ENCODE data around the gene XIRP1.

Gene XIRP1

DNA sequence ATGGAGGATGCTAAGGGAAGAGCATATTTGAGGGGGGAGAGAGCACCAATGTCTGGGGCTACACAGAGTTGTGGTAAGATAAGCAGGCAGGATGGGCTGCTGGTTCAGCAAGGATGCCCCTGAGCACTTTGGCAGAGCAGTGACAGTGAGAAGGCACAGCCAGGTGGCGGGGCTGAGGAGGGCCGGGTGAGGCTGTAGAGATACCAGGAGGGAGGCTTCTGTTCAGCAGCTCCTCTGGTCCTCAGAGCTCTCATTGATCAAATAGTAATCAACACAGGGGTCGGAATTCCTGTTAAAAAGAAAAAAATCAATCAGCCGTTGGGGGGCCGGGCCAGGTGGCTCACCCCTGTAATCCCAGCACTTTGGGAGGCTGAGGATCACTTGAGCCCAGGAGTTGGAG, 11.5 kb upstream of the XIRP1 start:
- DNase-seq (ENCODE audit: extremely low spot score) = no peak
- TF ChIP-seq CTCF (IDR thresholded peaks at IDR 0.05; ENCODE audit: control extremely low read depth, extremely low read depth, low read depth, missing control alignments) = no peak
- ChIA-PET POLR2A (no interaction called here), CTCF (interaction anchor here (0.6 to 3.1 kb wide), 8 partner anchors 12 to 88 kb away, joined by 3 to 21 read pairs (median 4); no protein-coding TSS in a partner anchor)

DNA sequence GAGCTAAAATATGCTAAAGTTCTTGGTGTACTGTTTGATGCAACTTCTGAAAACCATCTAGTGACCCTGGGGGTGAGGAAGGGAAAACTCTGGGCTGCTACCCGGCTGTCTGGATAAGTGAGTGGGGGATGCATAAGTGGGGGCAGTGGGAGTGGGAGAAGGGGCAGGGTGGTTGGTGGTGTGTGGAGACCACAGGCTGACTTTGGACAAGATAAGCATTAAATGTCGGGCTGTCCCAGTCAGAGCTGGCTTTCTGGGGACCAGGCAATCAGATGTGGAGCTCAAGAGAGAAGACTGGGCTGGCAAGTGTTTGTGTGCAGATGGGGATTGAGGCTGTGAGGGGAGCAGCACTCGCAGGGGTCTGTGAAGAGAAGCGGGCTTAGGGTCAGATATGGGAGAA, 11.0 kb upstream of the XIRP1 start:
- CTCF ChIA-PET = interaction anchor here (0.8 to 3.1 kb wide), 8 partner anchors 12 to 88 kb away, joined by 3 to 21 read pairs (median 4); no protein-coding TSS in a partner anchor
- no peak for TF ChIP-seq CTCF (IDR thresholded peaks at IDR 0.05; ENCODE audit: control extremely low read depth, extremely low read depth, low read depth, missing control alignments)
- no peak for DNase-seq (ENCODE audit: extremely low spot score)
- POLR2A ChIA-PET = no interaction called here

DNA sequence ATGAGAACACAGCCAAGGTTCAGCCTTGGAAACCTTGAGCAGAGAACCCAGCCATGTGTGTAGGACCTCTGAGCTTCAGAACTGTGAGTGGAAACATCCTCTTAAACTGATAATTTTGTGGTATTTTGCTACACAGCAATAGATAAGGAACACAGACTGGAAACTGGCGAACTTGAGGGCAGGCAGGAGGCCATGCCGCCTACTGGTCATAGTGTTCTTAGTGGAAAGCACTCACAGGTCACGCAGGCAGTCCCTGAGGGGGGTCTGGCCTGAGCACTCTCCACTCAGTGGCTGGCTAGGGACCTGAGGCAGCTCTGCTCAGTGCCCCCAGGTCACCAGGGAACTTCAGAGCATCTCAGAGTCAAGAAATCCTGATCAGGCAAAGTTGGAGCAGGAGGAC, 9.7 kb upstream of the XIRP1 start:
- DNase-seq (ENCODE audit: extremely low spot score) = no peak
- no peak for TF ChIP-seq CTCF (IDR thresholded peaks at IDR 0.05; ENCODE audit: control extremely low read depth, extremely low read depth, low read depth, missing control alignments)
- CTCF ChIA-PET = interaction anchor here (1.3 to 3.1 kb wide), 5 partner anchors 42 to 90 kb away, joined by 3 to 21 read pairs (median 5); no protein-coding TSS in a partner anchor
- POLR2A ChIA-PET = no interaction called here

DNA sequence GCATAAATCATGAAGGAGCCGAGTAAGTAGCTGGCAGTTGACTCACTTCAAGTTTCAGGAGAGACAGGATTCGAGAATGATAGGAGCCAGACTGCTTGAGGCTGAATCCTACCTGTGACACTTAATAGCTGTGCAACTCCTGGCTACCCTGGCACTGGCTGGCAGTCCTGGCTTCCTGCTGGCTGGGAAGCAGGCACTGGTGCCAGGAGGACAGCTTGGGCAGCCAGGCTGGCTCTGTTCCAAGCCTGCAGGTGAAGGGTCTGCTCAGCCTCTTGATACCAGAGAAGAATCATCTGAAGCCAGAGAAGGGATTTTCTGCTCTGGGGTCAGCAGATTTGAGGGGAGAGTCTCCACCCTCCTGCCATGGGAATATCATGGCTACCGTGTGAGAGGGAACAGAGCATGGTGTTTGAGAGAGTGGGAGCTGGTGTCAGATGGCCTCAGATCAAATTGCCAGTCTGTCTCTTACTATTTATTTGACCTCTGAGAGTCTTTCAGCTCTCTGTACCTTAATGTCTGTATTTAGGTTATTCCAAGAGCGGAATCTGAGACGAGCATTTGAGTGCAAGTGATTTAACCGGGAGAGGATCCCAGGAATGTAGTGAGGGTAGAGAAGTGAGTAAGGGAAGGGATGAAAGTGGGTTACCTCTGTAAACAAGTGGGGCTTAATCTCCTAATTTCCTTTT, 4.4 kb upstream of the XIRP1 start:
- TF ChIP-seq CTCF (IDR thresholded peaks at IDR 0.05; ENCODE audit: control extremely low read depth, extremely low read depth, low read depth, missing control alignments) = no peak
- POLR2A ChIA-PET = no interaction called here
- CTCF ChIA-PET = interaction anchor here (1.0 to 18.2 kb wide), 7 partner anchors 10 to 181 kb away, joined by 3 to 691 read pairs (median 5); partner anchors contain the start of gene CX3CR1
- DNase-seq (ENCODE audit: extremely low spot score) = no peak

- ChIA-PET CTCF (interaction anchor here (1.0 to 18.2 kb wide), 9 partner anchors 9 to 182 kb away, joined by 3 to 691 read pairs (median 4); partner anchors contain the start of gene CX3CR1), POLR2A (no interaction called here)
- TF ChIP-seq CTCF (IDR thresholded peaks at IDR 0.05; ENCODE audit: control extremely low read depth, extremely low read depth, low read depth, missing control alignments) = no peak
- no peak for DNase-seq (ENCODE audit: extremely low spot score)
These were observed 3.6 kb upstream of the XIRP1 start for GRCh38 chr3:39196034-39196433.

GRCh38 chr3:39193391-39193790, 996 bp upstream of the XIRP1 start:
- DNase-seq (ENCODE audit: extremely low spot score) = no peak
- POLR2A ChIA-PET = no interaction called here

More at GRCh38 chr3:39193391-39193790, 996 bp upstream of the XIRP1 start:
- TF ChIP-seq CTCF (IDR thresholded peaks at IDR 0.05; ENCODE audit: control extremely low read depth, extremely low read depth, low read depth, missing control alignments) = no peak
- CTCF ChIA-PET = interaction anchor here (1.1 to 18.2 kb wide), 5 partner anchors 17 to 149 kb away, joined by 3 to 691 read pairs (median 6); partner anchors contain the start of gene CX3CR1

Data from GM10248 (cell line).